SK-N-MC (cell line): ENCODE data around the gene SLC4A2.
"Not testable (repeated sequence)": the region's sequence is repeated elsewhere in the genome, so short reads cannot be mapped to it uniquely, and the experiment has no call there.

Source experiments
- DNase-seq: peaks from one replicate; pipeline ENCODE4 v3.0.0-alpha.2; 2011; ENCODE audit warnings: low read depth, low spot score
- H3K27ac ChIP-seq: fragments of 200-600 bp; sonication (generic); 2 replicates; pipeline ENCODE4 v1.5.1; 2016; ENCODE audit warnings: mixed run types
- H3K36me3 ChIP-seq: fragments of 200-600 bp; sonication (generic); 2 replicates; pipeline ENCODE4 v1.6.1; 2017; ENCODE audit warnings: antibody characterized with exemption, low read length, mixed read lengths; ENCODE audit not compliant: insufficient read depth
- H3K4me3 ChIP-seq: fragments of 200-600 bp; sonication (generic); 2 replicates; pipeline ENCODE4 v1.5.1; 2016
- H3K9ac ChIP-seq: fragments of 200-600 bp; sonication (generic); 2 replicates; pipeline ENCODE4 v1.8.0; 2017; ENCODE audit warnings: mixed run types, mixed read lengths; ENCODE audit not compliant: insufficient read length
- H3K9me3 ChIP-seq: fragments of 200-600 bp; sonication (generic); 2 replicates; pipeline ENCODE4 v1.6.1; 2017; ENCODE audit warnings: low read depth, mild to moderate bottlenecking, antibody characterized with exemption, low read length, moderate library complexity, mixed read lengths
- EZH2 ChIP-seq: fragments of 200-600 bp; sonication (generic); IDR thresholded peaks from one replicate; pipeline ENCODE4 v1.6.1; 2017; ENCODE audit warnings: antibody characterized with exemption
- FOXP2 ChIP-seq: optimal IDR thresholded peaks from 2 replicates; pipeline ENCODE3; 2011; ENCODE audit warnings: mild to moderate bottlenecking, moderate library complexity; ENCODE audit not compliant: insufficient read depth; ENCODE audit errors: extremely low read length, control extremely low read depth
- POLR2AphosphoS5 ChIP-seq: IDR thresholded peaks from 2 replicates; pipeline ENCODE4 v1.6.1; 2012; ENCODE audit warnings: mild to moderate bottlenecking, low read depth, low read length, borderline replicate concordance

SLC4A2 gene

GRCh38 chr7:151019130-151019447 is 40.3 kb upstream of the SLC4A2 start:
- TF ChIP-seq FOXP2: no peak
- no peak for TF ChIP-seq EZH2
- TF ChIP-seq POLR2AphosphoS5: no peak
- DNase-seq: no peak
- no peak overlapping the region for H3K27ac ChIP-seq
- no peaks in the 10 kb centered on the region for H3K36me3 ChIP-seq
- peak overlapping the region; percentile 74 for H3K4me3 ChIP-seq
- H3K9me3 ChIP-seq: no peaks in the 10 kb centered on the region
- no peak overlapping the region for H3K9ac ChIP-seq

GRCh38 chr7:151020231-151020630 is 39.2 kb upstream of the SLC4A2 start:
- Histone ChIP-seq H3K36me3 (no peaks in the 10 kb centered on the region), H3K4me3 (no peak overlapping the region), H3K9ac (no peak overlapping the region), H3K27ac (no peak overlapping the region), H3K9me3 (no peaks in the 10 kb centered on the region)
- DNase-seq: no peak
- TF ChIP-seq FOXP2 (no peak), EZH2 (no peak), POLR2AphosphoS5 (no peak)

- H3K9ac ChIP-seq: no peak overlapping the region
- no peak for DNase-seq
- no peaks in the 10 kb centered on the region for H3K36me3 ChIP-seq
- H3K27ac ChIP-seq: no peak overlapping the region
- H3K4me3 ChIP-seq: no peak overlapping the region
- H3K9me3 ChIP-seq: no peaks in the 10 kb centered on the region
- no peak for TF ChIP-seq EZH2
- TF ChIP-seq POLR2AphosphoS5: no peak
- no peak for TF ChIP-seq FOXP2
Measured at GRCh38 chr7:151023232-151023631, 36.2 kb upstream of the SLC4A2 start.

- H3K4me3 ChIP-seq: no peak within 1 kb of the TSS
- no peaks in the 10 kb centered on the region for H3K9me3 ChIP-seq
- no peaks in the 10 kb centered on the region for H3K36me3 ChIP-seq
- H3K27ac ChIP-seq: no peak within 1 kb of the TSS
- H3K9ac ChIP-seq: no peak within 1 kb of the TSS
- TF ChIP-seq EZH2 (no peak), POLR2AphosphoS5 (no peak), FOXP2 (no peak)
- DNase-seq: no peak
Measured at GRCh38 chr7:151024435-151025056, 34.8 kb upstream of the SLC4A2 start, which contains the start of gene ATG9B. Gene ATG9B (minus strand): TSS chr7:151024494. CDS start chr7:151024423, 71 bp downstream.

- no peak overlapping the region for H3K9ac ChIP-seq
- H3K4me3 ChIP-seq: no peak overlapping the region
- no peak for TF ChIP-seq FOXP2
- no peak for TF ChIP-seq EZH2
- no peak for TF ChIP-seq POLR2AphosphoS5
- H3K9me3 ChIP-seq: no peaks in the 10 kb centered on the region
- H3K36me3 ChIP-seq: no peaks in the 10 kb centered on the region
- no peak overlapping the region for H3K27ac ChIP-seq
- no peak for DNase-seq
Measured at GRCh38 chr7:151025924-151026671, 33.3 kb upstream of the SLC4A2 start.

GRCh38 chr7:151026771-151027727 is 32.3 kb upstream of the SLC4A2 start:
- H3K9ac ChIP-seq, DNase-seq, H3K27ac ChIP-seq, H3K9me3 ChIP-seq, H3K36me3 ChIP-seq: not testable (repeated sequence)
- peak overlapping the region; percentile 90 for H3K4me3 ChIP-seq

GRCh38 chr7:151027728-151028130 is 31.7 kb upstream of the SLC4A2 start:
- H3K27ac ChIP-seq, H3K36me3 ChIP-seq, H3K9ac ChIP-seq, H3K9me3 ChIP-seq, DNase-seq: not testable (repeated sequence)
- peak overlapping the region; percentile 90 for H3K4me3 ChIP-seq

- H3K27ac ChIP-seq: no peak within 1 kb of the TSS; the same call in 1 of the 2 replicates
- H3K4me3 ChIP-seq: peak within 1 kb of the TSS; percentile 90
- H3K36me3 ChIP-seq: no peaks in the 10 kb centered on the region
- H3K9me3 ChIP-seq: no peaks in the 10 kb centered on the region
- DNase-seq: peak; percentile 98
- H3K9ac ChIP-seq: peak within 1 kb of the TSS; percentile 93
- no peak for TF ChIP-seq EZH2
- TF ChIP-seq POLR2AphosphoS5: peak; percentile 85
Measured at GRCh38 chr7:151028131-151028947, 31.1 kb upstream of the SLC4A2 start, which contains the start of gene ABCB8. Gene ABCB8 (plus strand): TSS chr7:151028450. CDS start chr7:151028516, 66 bp downstream.
